A549 (cell line): ENCODE results near the gene GAD2. TPM values are rescaled to one million over a fixed set of nuclear protein-coding genes. Genes with fewer than 3 reads are reported as not detected.

ENCODE experiments used
- ATAC-seq, 2 experiments: fragments of 200-7000 bp in 1 of 2; fragments of >200 bp in 1 of 2; cut with Nextera tagmentation in 1 of 2; cut with Tn5 transposase in 1 of 2; 3 replicates each; pipeline versions ENCODE4 v1.8.0 to v1.9.1; 2018 to 2020; ENCODE audit warnings: mild to moderate bottlenecking in 1 of 2, moderate library complexity in 1 of 2
- CTCF ChIA-PET: fragments of 300-600 bp; sonication (Branson Sonifier 250); formaldehyde crosslinking; extraction: SDS; loops from one replicate; lab custom pipeline; 2021; ENCODE audit warnings: antibody characterized with exemption, inconsistent platforms; lab: Yijun Ruan, JAX
- POLR2A ChIA-PET: fragments of 350-600 bp; formaldehyde crosslinking; extraction: SDS; loops from one replicate; lab custom pipeline; 2021; ENCODE audit warnings: antibody characterized with exemption, inconsistent platforms; lab: Yijun Ruan, JAX
- DNase-seq, 2 experiments: peaks; one replicate each; pipeline versions ENCODE4 v3.0.0 to v3.0.0-alpha.2; 2011 to 2016; ENCODE audit warnings: low read depth in 1 of 2, low spot score in 1 of 2
- FAIRE-seq: peaks from 2 replicates; lab custom pipeline; 2011; peaks lifted over from hg19 to GRCh38; lab: Jason Lieb, UNC
- H3K27ac ChIP-seq, 2 experiments: fragments of >200 bp; sonication (Bioruptor Twin); formaldehyde crosslinking; 3 replicates each; pipeline ENCODE4 v1.5.1; 2016 to 2017
- H3K4me1 ChIP-seq: fragments of >200 bp; sonication (Bioruptor Twin); formaldehyde crosslinking; 3 replicates; pipeline ENCODE4 v1.6.1; 2016
- H3K4me2 ChIP-seq: fragments of >200 bp; sonication (Bioruptor Twin); formaldehyde crosslinking; 3 replicates; pipeline ENCODE4 v1.6.1; 2016
- H3K4me3 ChIP-seq: fragments of >200 bp; sonication (Bioruptor Twin); formaldehyde crosslinking; 3 replicates; pipeline ENCODE4 v1.5.1; 2016
- H3K9me3 ChIP-seq: fragments of >200 bp; sonication (Bioruptor Twin); formaldehyde crosslinking; 3 replicates; pipeline ENCODE4 v1.6.1; 2016
- ATOH8 ChIP-seq: fragments of 250-450 bp; sonication (Bioruptor Pico); IDR thresholded peaks from 2 replicates; pipeline ENCODE4 v1.5.0; 2020; ENCODE audit warnings: low read depth, mild to moderate bottlenecking, moderate library complexity
- BCL3 ChIP-seq: fragments of >200 bp; sonication (Bioruptor Twin); formaldehyde crosslinking; IDR thresholded peaks from 3 replicates; pipeline ENCODE4 v1.6.1; 2016
- BHLHE40 ChIP-seq: IDR thresholded peaks from 2 replicates; pipeline ENCODE4 v1.6.1; 2012; ENCODE audit warnings: low read depth, low read length, inconsistent platforms
- CBX2 ChIP-seq: fragments of 200-600 bp; sonication (generic); IDR thresholded peaks from 2 replicates; pipeline ENCODE4 v1.6.1; 2016; ENCODE audit warnings: low read depth, mild to moderate bottlenecking, borderline replicate concordance
- CBX8 ChIP-seq: fragments of 200-600 bp; sonication (generic); IDR thresholded peaks from 2 replicates; pipeline ENCODE4 v1.6.1; 2016
- CHD2 ChIP-seq: fragments of 150-350 bp; IDR thresholded peaks from 2 replicates; pipeline ENCODE4 v1.6.1; 2014; ENCODE audit warnings: low read length; ENCODE audit not compliant: partially characterized antibody
- EHMT2 ChIP-seq: fragments of 200-600 bp; sonication (generic); IDR thresholded peaks from 2 replicates; pipeline ENCODE4 v1.6.1; 2016; ENCODE audit warnings: antibody characterized with exemption, low read depth, mild to moderate bottlenecking, moderate library complexity
- ESRRA ChIP-seq: fragments of 150-350 bp; IDR thresholded peaks from 2 replicates; pipeline ENCODE4 v1.6.1; 2014; ENCODE audit warnings: mild to moderate bottlenecking, low read length, borderline replicate concordance
- FOSL2 ChIP-seq, 2 experiments: fragments of 450-650 bp in 1 of 2; fragments of >200 bp in 1 of 2; sonication (Bioruptor Twin) in 1 of 2; formaldehyde crosslinking; IDR thresholded peaks; 2 replicates each; pipeline versions ENCODE4 v1.5.0 to v1.6.1; 2016 to 2020; ENCODE audit warnings: mild to moderate bottlenecking in 1 of 2, moderate library complexity in 1 of 2
- HEYL ChIP-seq: fragments of 250-450 bp; sonication (Bioruptor Pico); IDR thresholded peaks from 2 replicates; pipeline ENCODE4 v1.8.0; 2021; ENCODE audit warnings: mild to moderate bottlenecking, moderate library complexity
- JUN ChIP-seq, 2 experiments: fragments of >200 bp; sonication (Bioruptor Twin); formaldehyde crosslinking; IDR thresholded peaks; 2 replicates in 1 of 2; 3 replicates in 1 of 2; pipeline ENCODE4 v1.6.1; 2016 to 2017
- MAFK ChIP-seq: fragments of 450-650 bp; IDR thresholded peaks from 2 replicates; pipeline ENCODE4 v1.6.1; 2014; ENCODE audit not compliant: partially characterized antibody
- MAZ ChIP-seq: fragments of 150-350 bp; IDR thresholded peaks from 2 replicates; pipeline ENCODE4 v1.6.1; 2014; ENCODE audit warnings: antibody characterized with exemption, low read depth, low read length, borderline replicate concordance
- NPAS2 ChIP-seq: fragments of 250-450 bp; sonication (Bioruptor Pico); IDR thresholded peaks from 2 replicates; pipeline ENCODE4 v1.8.0; 2022; ENCODE audit warnings: mild to moderate bottlenecking, moderate library complexity, borderline replicate concordance
- REST ChIP-seq: fragments of 200-600 bp; sonication (generic); IDR thresholded peaks from 2 replicates; pipeline ENCODE4 v1.6.1; 2016; ENCODE audit warnings: antibody characterized with exemption, mild to moderate bottlenecking, moderate library complexity
- RNF2 ChIP-seq: fragments of 200-600 bp; sonication (generic); IDR thresholded peaks from 2 replicates; pipeline ENCODE4 v1.6.1; 2016; ENCODE audit warnings: low read depth, mild to moderate bottlenecking, antibody characterized with exemption, moderate library complexity, borderline replicate concordance
- SREBF2 ChIP-seq: fragments of 450-650 bp; IDR thresholded peaks from 2 replicates; pipeline ENCODE4 v1.6.1; 2014; ENCODE audit warnings: mild to moderate bottlenecking, moderate library complexity
- TFCP2L1 ChIP-seq: fragments of 250-450 bp; sonication (Bioruptor Pico); IDR thresholded peaks from 2 replicates; pipeline ENCODE4 v1.5.0; 2021; ENCODE audit warnings: mild to moderate bottlenecking
- WGBS: methylation state at CpG from one replicate; pipeline ENCODE4 v1.1.6; 2017; ENCODE audit errors: missing lambda C conversion rate; 5-methylcytosine and 5-hydroxymethylcytosine counted together
- polyA plus RNA-seq, 4 experiments: library from polyadenylated mRNA; depleted of rRNA in 3 of 4; stranded (reverse); fragments of >200 nt; fragmentation: RNase III in 1 of 4; extraction: RNeasy Plus Mini Kit Qiagen cat#74134 plus additional on column Dnase treatment in 1 of 4; gene quantifications; 2 replicates in 3 of 4; 3 replicates in 1 of 4; pipeline ENCODE4 v1.2.3, GENCODE V29; 2011 to 2017
- TF ChIP-seq, protein P1 (sequence below): IDR thresholded peaks from 2 replicates; pipeline ENCODE4 v1.6.1; 2012; ENCODE audit warnings: low read depth, borderline replicate concordance

Gene GAD2
- polyA plus RNA-seq, 2 of the 4 experiments (the other 2 are of a cell fraction) = not detected

GRCh38 chr10:26254616-26255015 is 38.0 kb downstream of the GAD2 start:
- FAIRE-seq (no peak), ATAC-seq (no peak), DNase-seq (no peak)
- 47% methylated on average over 7 of the region's 7 CpGs for WGBS
- Histone ChIP-seq H3K4me1 (no peaks in the 10 kb centered on the region), H3K4me3 (no peak overlapping the region), H3K4me2 (no peak overlapping the region), H3K9me3 (no peaks in the 10 kb centered on the region), H3K27ac (no peak overlapping the region)
- CTCF ChIA-PET = no interaction called here
- TF ChIP-seq CBX8 = no peak
- no peak for TF ChIP-seq RNF2
- no peak for TF ChIP-seq REST
- TF ChIP-seq BHLHE40 = no peak
- TF ChIP-seq, protein P1, sequence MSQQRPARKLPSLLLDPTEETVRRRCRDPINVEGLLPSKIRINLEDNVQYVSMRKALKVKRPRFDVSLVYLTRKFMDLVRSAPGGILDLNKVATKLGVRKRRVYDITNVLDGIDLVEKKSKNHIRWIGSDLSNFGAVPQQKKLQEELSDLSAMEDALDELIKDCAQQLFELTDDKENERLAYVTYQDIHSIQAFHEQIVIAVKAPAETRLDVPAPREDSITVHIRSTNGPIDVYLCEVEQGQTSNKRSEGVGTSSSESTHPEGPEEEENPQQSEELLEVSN = no peak
- TF ChIP-seq ESRRA = no peak
- no peak for TF ChIP-seq TFCP2L1 (CRISPR knock-in tag)
- no peak for TF ChIP-seq HEYL (CRISPR knock-in tag)
- no peak for TF ChIP-seq NPAS2 (CRISPR knock-in tag)
- no peak for TF ChIP-seq CHD2
- TF ChIP-seq CBX2 = no peak
- no peak for TF ChIP-seq FOSL2 (IDR thresholded peaks at IDR 0.05)
- TF ChIP-seq FOSL2 (CRISPR knock-in tag; IDR thresholded peaks at IDR 0.05) = no peak
- TF ChIP-seq JUN (IDR thresholded peaks at IDR 0.05) = no peak
- TF ChIP-seq ATOH8 (CRISPR knock-in tag) = no peak
- TF ChIP-seq BCL3 = no peak
- TF ChIP-seq SREBF2 = no peak
- POLR2A ChIA-PET = no interaction called here

- Histone ChIP-seq H3K4me1 (no peaks in the 10 kb centered on the region), H3K4me2 (no peak overlapping the region), H3K9me3 (no peaks in the 10 kb centered on the region), H3K27ac (no peak overlapping the region), H3K4me3 (no peak overlapping the region)
- FAIRE-seq (no peak), ATAC-seq (no peak), DNase-seq (no peak)
- POLR2A ChIA-PET = no interaction called here
- CTCF ChIA-PET = no interaction called here
- TF ChIP-seq TFCP2L1 (CRISPR knock-in tag) = no peak
- no peak for TF ChIP-seq EHMT2
- no peak for TF ChIP-seq MAZ
- TF ChIP-seq MAFK = peak; percentile 83
- TF ChIP-seq BCL3 = no peak
- 0% methylated on average over 1 of the region's 1 CpG for WGBS
Measured at GRCh38 chr10:26259341-26259740, 42.8 kb downstream of the GAD2 start.
